Activated CD8-positive, alpha-beta memory T cell treated with anti-CD3 and anti-CD28 coated beads for 4 hours (primary cell): Measurements from ENCODE around the gene SULT2B1.
"Not testable (repeated sequence)": the region's sequence is repeated elsewhere in the genome, so short reads cannot be mapped to it uniquely, and the experiment has no call there.

Experiments used
- DNase-seq, 2 donors: peaks; one replicate each; pipeline ENCODE4 v3.0.0-alpha.2; 2020; ENCODE audit warnings: low read depth in 2 of 2

SULT2B1 gene

GRCh38 chr19:48529156-48529555 lies 22.8 kb upstream of the SULT2B1 start:
- DNase-seq = no peak

- no peak for DNase-seq
Measured at GRCh38 chr19:48530066-48530720, 21.8 kb upstream of the SULT2B1 start.

GRCh38 chr19:48530770-48531169 lies 21.2 kb upstream of the SULT2B1 start:
- no peak for DNase-seq

GRCh38 chr19:48533770-48534169 lies 18.2 kb upstream of the SULT2B1 start:
- no peak for DNase-seq

GRCh38 chr19:48537541-48537940 lies 14.4 kb upstream of the SULT2B1 start:
- DNase-seq = no peak

- DNase-seq = not testable (repeated sequence)
Measured at GRCh38 chr19:48538057-48538456, 13.9 kb upstream of the SULT2B1 start.

GRCh38 chr19:48539503-48540096 lies 12.4 kb upstream of the SULT2B1 start:
- DNase-seq = no peak

GRCh38 chr19:48540110-48540509 lies 11.9 kb upstream of the SULT2B1 start:
- DNase-seq = no peak

GRCh38 chr19:48541813-48542212 lies 10.2 kb upstream of the SULT2B1 start:
- DNase-seq = no peak

- no peak for DNase-seq
Measured at GRCh38 chr19:48543121-48543710, 8.8 kb upstream of the SULT2B1 start.

GRCh38 chr19:48544856-48545750 lies 6.9 kb upstream of the SULT2B1 start:
- DNase-seq = no peak

- no peak for DNase-seq
Measured at GRCh38 chr19:48547722-48548121, 4.2 kb upstream of the SULT2B1 start.

GRCh38 chr19:48548253-48548911 lies 3.6 kb upstream of the SULT2B1 start:
- no peak for DNase-seq

GRCh38 chr19:48549380-48549779 lies 2.6 kb upstream of the SULT2B1 start:
- no peak for DNase-seq

GRCh38 chr19:48552406-48553322 lies 692 bp downstream of the SULT2B1 start:
- DNase-seq = no peak

GRCh38 chr19:48553676-48554384 lies 1.9 kb downstream of the SULT2B1 start:
- DNase-seq = no peak

- DNase-seq = no peak
Measured at GRCh38 chr19:48554385-48555091, 2.6 kb downstream of the SULT2B1 start.

- DNase-seq = no peak
Measured at GRCh38 chr19:48556163-48556562, 4.2 kb downstream of the SULT2B1 start.

GRCh38 chr19:48556825-48557224 lies 4.9 kb downstream of the SULT2B1 start:
- no peak for DNase-seq
